ENCODE results near the gene SENP7. TPM values are rescaled to one million over a fixed set of nuclear protein-coding genes. Genes with fewer than 3 reads are reported as not detected.
"Not testable (repeated sequence)": the region's sequence is repeated elsewhere in the genome, so short reads cannot be mapped to it uniquely, and the experiment has no call there.

Gene SENP7
- total and polyA plus RNA-seq, 2 donors from 2014 or later = 5.4 to 28.7 TPM

GRCh38 chr3:101484805-101485620 is 28.0 kb downstream of the SENP7 start:
- intact Hi-C loops (cut with DNase I) = no loop called here
- Histone ChIP-seq H3K9me3 (ENCODE audit: control insufficient read depth in 2 of 3, insufficient read depth in 1 of 3, low read length in 3 of 3) (no peaks in the 10 kb centered on the region), H3K4me1 (ENCODE audit: control insufficient read depth in 2 of 3, insufficient read depth in 2 of 3, low read depth in 1 of 3, low read length in 3 of 3) (no peaks in the 10 kb centered on the region), H3K36me3 (ENCODE audit: control insufficient read depth in 2 of 3, insufficient read depth in 3 of 3, low read length in 3 of 3) (no peaks in the 10 kb centered on the region), H3K27ac (ENCODE audit: low read depth in 2 of 2, low read length in 2 of 2) (no peak overlapping the region), H3K4me3 (ENCODE audit: low read length in 3 of 3) (no peak overlapping the region), H3K27me3 (ENCODE audit: control insufficient read depth, insufficient read depth, low read length) (no peaks in the 10 kb centered on the region), H3K9ac (ENCODE audit: low read length in 3 of 3) (no peak overlapping the region)
- no peak for DNase-seq
- no peak for FAIRE-seq
- no peak for TF ChIP-seq CTCF (IDR thresholded peaks at IDR 0.05; ENCODE audit: borderline replicate concordance, extremely low read depth, insufficient read depth)

GRCh38 chr3:101478980-101479379 is 34.0 kb downstream of the SENP7 start:
- no peak for TF ChIP-seq CTCF (IDR thresholded peaks at IDR 0.05; ENCODE audit: borderline replicate concordance, extremely low read depth, insufficient read depth)
- Histone ChIP-seq H3K9ac (ENCODE audit: low read length in 3 of 3) (no peak overlapping the region), H3K9me3 (ENCODE audit: control insufficient read depth in 2 of 3, insufficient read depth in 1 of 3, low read length in 3 of 3) (no peaks in the 10 kb centered on the region), H3K27ac (ENCODE audit: low read depth in 2 of 2, low read length in 2 of 2) (no peak overlapping the region), H3K4me3 (ENCODE audit: low read length in 3 of 3) (no peak overlapping the region), H3K4me1 (ENCODE audit: control insufficient read depth in 2 of 3, insufficient read depth in 2 of 3, low read depth in 1 of 3, low read length in 3 of 3) (no peaks in the 10 kb centered on the region), H3K36me3 (ENCODE audit: control insufficient read depth in 2 of 3, insufficient read depth in 3 of 3, low read length in 3 of 3) (no peaks in the 10 kb centered on the region), H3K27me3 (ENCODE audit: control insufficient read depth, insufficient read depth, low read length) (no peaks in the 10 kb centered on the region)
- no peak for DNase-seq
- intact Hi-C loops (cut with DNase I) = no loop called here
- FAIRE-seq = no peak

- H3K27me3 ChIP-seq (ENCODE audit: control insufficient read depth, insufficient read depth, low read length); H3K9ac ChIP-seq (ENCODE audit: low read length in 3 of 3); H3K36me3 ChIP-seq (ENCODE audit: control insufficient read depth in 2 of 3, insufficient read depth in 3 of 3, low read length in 3 of 3); H3K4me3 ChIP-seq (ENCODE audit: low read length in 3 of 3); FAIRE-seq; H3K4me1 ChIP-seq (ENCODE audit: control insufficient read depth in 2 of 3, insufficient read depth in 2 of 3, low read depth in 1 of 3, low read length in 3 of 3); intact Hi-C loops (cut with DNase I); H3K27ac ChIP-seq (ENCODE audit: low read depth in 2 of 2, low read length in 2 of 2); DNase-seq; H3K9me3 ChIP-seq (ENCODE audit: control insufficient read depth in 2 of 3, insufficient read depth in 1 of 3, low read length in 3 of 3): not testable (repeated sequence)
Measured at GRCh38 chr3:101474841-101475552, 38.0 kb downstream of the SENP7 start.

- intact Hi-C loops (cut with DNase I) = not testable (repeated sequence)
Measured at GRCh38 chr3:101468676-101469075, 44.3 kb downstream of the SENP7 start.

GRCh38 chr3:101467310-101467663 is 45.7 kb downstream of the SENP7 start:
- H3K9me3 ChIP-seq (ENCODE audit: control insufficient read depth in 2 of 3, insufficient read depth in 1 of 3, low read length in 3 of 3); H3K4me1 ChIP-seq (ENCODE audit: control insufficient read depth in 2 of 3, insufficient read depth in 2 of 3, low read depth in 1 of 3, low read length in 3 of 3); DNase-seq; H3K27me3 ChIP-seq (ENCODE audit: control insufficient read depth, insufficient read depth, low read length); H3K9ac ChIP-seq (ENCODE audit: low read length in 3 of 3); FAIRE-seq; H3K36me3 ChIP-seq (ENCODE audit: control insufficient read depth in 2 of 3, insufficient read depth in 3 of 3, low read length in 3 of 3); intact Hi-C loops (cut with DNase I); H3K27ac ChIP-seq (ENCODE audit: low read depth in 2 of 2, low read length in 2 of 2): not testable (repeated sequence)
- peak overlapping the region in 1 of 3 donors; percentile 49 for H3K4me3 ChIP-seq (ENCODE audit: low read length in 3 of 3)

More at GRCh38 chr3:101468676-101469075, 44.3 kb downstream of the SENP7 start:
- not testable (repeated sequence) for H3K9me3 ChIP-seq (ENCODE audit: control insufficient read depth in 2 of 3, insufficient read depth in 1 of 3, low read length in 3 of 3); FAIRE-seq; H3K9ac ChIP-seq (ENCODE audit: low read length in 3 of 3); DNase-seq; H3K4me1 ChIP-seq (ENCODE audit: control insufficient read depth in 2 of 3, insufficient read depth in 2 of 3, low read depth in 1 of 3, low read length in 3 of 3); H3K4me3 ChIP-seq (ENCODE audit: low read length in 3 of 3); H3K36me3 ChIP-seq (ENCODE audit: control insufficient read depth in 2 of 3, insufficient read depth in 3 of 3, low read length in 3 of 3); H3K27me3 ChIP-seq (ENCODE audit: control insufficient read depth, insufficient read depth, low read length); H3K27ac ChIP-seq (ENCODE audit: low read depth in 2 of 2, low read length in 2 of 2)

Measured in kidney (tissue), 14 donors.